SK-N-SH (cell line): ENCODE results near the gene LAMB1. TPM values are rescaled to one million over a fixed set of nuclear protein-coding genes. Genes with fewer than 3 reads are reported as not detected.

Experiments
- CTCF ChIA-PET: fragments of 300-600, 350-600 bp; formaldehyde crosslinking; extraction: SDS; loops from one replicate; lab custom pipeline; 2021; lab: Yijun Ruan, JAX
- POLR2A ChIA-PET: fragments of 350-600 bp; sonication (Branson Sonifier 250); formaldehyde crosslinking; extraction: SDS; loops from one replicate; lab custom pipeline; 2020; ENCODE audit warnings: antibody characterized with exemption, inconsistent platforms; lab: Yijun Ruan, JAX
- DNase-seq: peaks from one replicate; pipeline ENCODE4 v3.0.0; 2012
- H2AFZ ChIP-seq: fragments of 200-600 bp; sonication (generic); 2 replicates; pipeline ENCODE4 v1.8.1; 2016; ENCODE audit warnings: antibody characterized with exemption, mild to moderate bottlenecking, low read depth
- H3F3A ChIP-seq: fragments of 200-600 bp; sonication (generic); replicated peaks from 2 replicates; pipeline ENCODE3; 2016; ENCODE audit warnings: antibody characterized with exemption, mild to moderate bottlenecking; ENCODE audit not compliant: insufficient read depth
- H3K27ac ChIP-seq, 2 experiments: fragments of 200-500 bp in 1 of 2; fragments of 200-600 bp in 1 of 2; sonication (Bioruptor generic) in 1 of 2; sonication (generic), shearing (Covaris generic) in 1 of 2; 2 replicates each; pipeline versions ENCODE4 v1.5.1 to v1.6.1; 2014 to 2016; ENCODE audit warnings: low read depth in 2 of 2, inconsistent platforms in 1 of 2, low read length in 1 of 2, mild to moderate bottlenecking in 1 of 2, mixed read lengths in 1 of 2
- H3K27me3 ChIP-seq: fragments of 200-600 bp; sonication (generic), shearing (Covaris generic); 2 replicates; pipeline ENCODE4 v1.6.1; 2016; ENCODE audit warnings: mixed run types; ENCODE audit not compliant: insufficient read depth
- H3K36me3 ChIP-seq, 2 experiments: fragments of 200-500 bp in 1 of 2; fragments of 200-600 bp in 1 of 2; sonication (Bioruptor generic) in 1 of 2; sonication (generic) in 1 of 2; replicated peaks in 1 of 2; 2 replicates each; pipeline versions ENCODE3 to v1.5.1; 2014 to 2016; ENCODE audit warnings: low read length in 1 of 2, mild to moderate bottlenecking in 1 of 2; ENCODE audit not compliant: insufficient read depth in 2 of 2, control insufficient read depth in 1 of 2
- H3K4me1 ChIP-seq, 2 experiments: fragments of 200-500 bp in 1 of 2; fragments of 200-600 bp in 1 of 2; sonication (Bioruptor generic) in 1 of 2; sonication (generic), shearing (Covaris generic) in 1 of 2; 2 replicates each; pipeline versions ENCODE4 v1.5.1 to v1.6.1; 2014 to 2016; ENCODE audit warnings: low read depth in 1 of 2, low read length in 1 of 2, mixed run types in 1 of 2; ENCODE audit not compliant: insufficient read depth in 2 of 2, control insufficient read depth in 1 of 2
- H3K4me2 ChIP-seq: fragments of 200-600 bp; sonication (generic), shearing (Covaris generic); 2 replicates; pipeline ENCODE4 v1.6.1; 2017; ENCODE audit warnings: mixed run types
- H3K4me3 ChIP-seq, 2 experiments: fragments of 200-500 bp in 1 of 2; fragments of 200-600 bp in 1 of 2; sonication (Bioruptor generic) in 1 of 2; sonication (generic), shearing (Covaris generic) in 1 of 2; 2 replicates each; pipeline versions ENCODE4 v1.5.1 to v1.8.1; 2014 to 2016; ENCODE audit warnings: low read depth in 2 of 2, inconsistent platforms in 1 of 2, low read length in 1 of 2, mild to moderate bottlenecking in 1 of 2, mixed read lengths in 1 of 2, moderate library complexity in 1 of 2
- H3K79me2 ChIP-seq: fragments of 200-600 bp; sonication (generic); 2 replicates; pipeline ENCODE4 v1.8.1; 2017; ENCODE audit warnings: mild to moderate bottlenecking; ENCODE audit not compliant: insufficient read depth
- H3K9ac ChIP-seq: fragments of 200-600 bp; sonication (generic); 2 replicates; pipeline ENCODE4 v1.6.1; 2017; ENCODE audit warnings: mixed run types
- H3K9me2 ChIP-seq: fragments of 200-600 bp; sonication (generic); 2 replicates; pipeline ENCODE4 v1.6.1; 2017; ENCODE audit warnings: mixed run types
- H3K9me3 ChIP-seq: fragments of 200-600 bp; sonication (generic); 2 replicates; pipeline ENCODE4 v1.6.1; 2017; ENCODE audit warnings: mixed run types, mild to moderate bottlenecking, moderate library complexity
- H4K20me1 ChIP-seq: fragments of 200-600 bp; sonication (generic); 2 replicates; pipeline ENCODE4 v1.6.1; 2017; ENCODE audit warnings: mild to moderate bottlenecking, mixed run types; ENCODE audit not compliant: insufficient read depth
- CTCF ChIP-seq: fragments of 200-600 bp; sonication (generic); IDR thresholded peaks from 2 replicates; pipeline ENCODE4 v1.6.1; 2017; ENCODE audit warnings: antibody characterized with exemption, mild to moderate bottlenecking, moderate library complexity
- FOSL2 ChIP-seq: IDR thresholded peaks from 2 replicates; pipeline ENCODE4 v1.4.0; 2012; ENCODE audit warnings: low read depth, mild to moderate bottlenecking, moderate library complexity, borderline replicate concordance
- FOXJ3 ChIP-seq: sonication (generic); formaldehyde crosslinking; IDR thresholded peaks from 2 replicates; pipeline ENCODE4 v1.5.1; 2020; ENCODE audit warnings: mild to moderate bottlenecking, missing genetic modification reagents
- MEF2A ChIP-seq: IDR thresholded peaks from 2 replicates; pipeline ENCODE4 v1.4.0; 2012; ENCODE audit warnings: low read depth, borderline replicate concordance
- PBX3 ChIP-seq: IDR thresholded peaks from 2 replicates; pipeline ENCODE4; 2012
- USF2 ChIP-seq: fragments of 150-350 bp; IDR thresholded peaks from 2 replicates; pipeline ENCODE4 v1.6.1; 2017; ENCODE audit warnings: antibody characterized with exemption, low read length, low read depth, borderline replicate concordance
- WGBS: methylation state at CpG from one replicate; pipeline ENCODE4 v1.1.6; 2017; ENCODE audit warnings: low lambda C conversion rate; 5-methylcytosine and 5-hydroxymethylcytosine counted together
- polyA plus RNA-seq, 3 experiments: library from polyadenylated mRNA; depleted of rRNA; stranded (reverse); fragments of >200 nt; gene quantifications; 2 replicates each; pipeline ENCODE4 v1.2.3, GENCODE V29; 2012

Gene LAMB1
- polyA plus RNA-seq, 1 of the 3 experiments (the other 2 are of a cell fraction): 435 TPM

GRCh38 chr7:108028111-108028510 is 25.1 kb upstream of the LAMB1 start:
- no peak for TF ChIP-seq USF2
- Histone ChIP-seq H3K4me2 (no peak overlapping the region), H3K27me3 (no peaks in the 10 kb centered on the region), H4K20me1 (no peaks in the 10 kb centered on the region), H3K4me1 (peaks cover 0 to 31% of the 10 kb centered on the region in 2 experiments), H3K36me3 (no peaks in the 10 kb centered on the region), H3K9me2 (no peaks in the 10 kb centered on the region), H3K79me2 (no peaks in the 10 kb centered on the region), H3K27ac (no peak overlapping the region), H3K4me3 (no peak overlapping the region), H3K9ac (no peak overlapping the region), H3K9me3 (no peaks in the 10 kb centered on the region), H2AFZ (no peak overlapping the region), H3F3A (peaks cover 42% of the 10 kb centered on the region)
- DNase-seq: no peak
- ChIA-PET CTCF (no interaction called here), POLR2A (no interaction called here)
- WGBS: 83% methylated on average over 2 of the region's 2 CpGs

- 92% methylated on average over 1 of the region's 1 CpG for WGBS
- Histone ChIP-seq H3K4me3 (no peak overlapping the region), H3K4me1 (peaks cover 0 to 31% of the 10 kb centered on the region in 2 experiments), H3F3A (peaks cover 49% of the 10 kb centered on the region), H3K4me2 (no peak overlapping the region; the same call in 1 of the 2 replicates), H4K20me1 (no peaks in the 10 kb centered on the region), H3K9ac (no peak overlapping the region), H3K27me3 (no peaks in the 10 kb centered on the region), H3K27ac (peak overlapping the region in 1 of 2 experiments; percentile 52; a peak in 1 of 4 replicates), H3K9me2 (no peaks in the 10 kb centered on the region), H2AFZ (peak overlapping the region; percentile 58; the same call in 1 of the 2 replicates)
- DNase-seq: no peak
- no peak for TF ChIP-seq MEF2A
- TF ChIP-seq CTCF: no peak
- TF ChIP-seq FOXJ3 (CRISPR knock-in tag): no peak
- no peak for TF ChIP-seq FOSL2
- no peak for TF ChIP-seq PBX3
- no peak for TF ChIP-seq USF2
- TF ChIP-seq, all 33 proteins: peak for 0
- no peaks in the 10 kb centered on the region for H3K9me3 ChIP-seq
- CTCF ChIA-PET: no interaction called here
- no peaks in the 10 kb centered on the region for H3K36me3 ChIP-seq
- H3K79me2 ChIP-seq: no peaks in the 10 kb centered on the region
- POLR2A ChIA-PET: no interaction called here
Measured at GRCh38 chr7:108027239-108027638, 24.3 kb upstream of the LAMB1 start.
